ENCODE measurements around the gene CDH23.
A peak's percentile ranks its signal among the peaks of the same experiment; 100 is the strongest.

CDH23 gene

DNA sequence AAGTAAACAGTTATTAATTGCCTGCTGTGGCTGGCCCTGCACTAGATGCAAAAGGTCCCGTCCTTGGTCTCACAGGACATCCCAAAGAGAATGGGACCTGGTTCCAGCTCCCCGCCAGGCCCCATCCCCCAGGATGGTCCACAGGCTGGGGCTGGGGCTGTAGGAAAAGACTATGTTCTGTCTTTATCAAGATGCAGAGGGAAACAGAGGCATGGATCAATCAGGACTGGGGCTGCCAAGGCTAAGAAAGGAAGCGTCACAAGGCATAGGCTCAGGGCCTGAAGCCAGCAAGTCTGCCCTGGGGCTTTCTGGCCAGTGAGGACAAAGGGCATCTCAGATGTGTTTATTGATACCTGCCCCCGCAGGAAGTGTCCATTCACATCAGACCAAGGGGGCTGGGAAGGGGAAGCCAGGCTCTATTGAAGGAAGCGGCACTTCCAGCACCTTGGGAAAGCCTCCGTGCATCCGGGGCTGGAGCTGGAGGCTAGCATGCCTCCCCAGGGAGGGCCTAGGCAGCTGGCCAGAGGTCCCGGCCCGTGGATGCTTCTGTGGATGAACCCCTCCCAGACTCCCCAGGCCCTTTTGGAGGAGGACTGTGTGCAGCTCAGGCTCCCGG is 370.8 kb downstream of the CDH23 start:
- TF ChIP-seq, protein P1, sequence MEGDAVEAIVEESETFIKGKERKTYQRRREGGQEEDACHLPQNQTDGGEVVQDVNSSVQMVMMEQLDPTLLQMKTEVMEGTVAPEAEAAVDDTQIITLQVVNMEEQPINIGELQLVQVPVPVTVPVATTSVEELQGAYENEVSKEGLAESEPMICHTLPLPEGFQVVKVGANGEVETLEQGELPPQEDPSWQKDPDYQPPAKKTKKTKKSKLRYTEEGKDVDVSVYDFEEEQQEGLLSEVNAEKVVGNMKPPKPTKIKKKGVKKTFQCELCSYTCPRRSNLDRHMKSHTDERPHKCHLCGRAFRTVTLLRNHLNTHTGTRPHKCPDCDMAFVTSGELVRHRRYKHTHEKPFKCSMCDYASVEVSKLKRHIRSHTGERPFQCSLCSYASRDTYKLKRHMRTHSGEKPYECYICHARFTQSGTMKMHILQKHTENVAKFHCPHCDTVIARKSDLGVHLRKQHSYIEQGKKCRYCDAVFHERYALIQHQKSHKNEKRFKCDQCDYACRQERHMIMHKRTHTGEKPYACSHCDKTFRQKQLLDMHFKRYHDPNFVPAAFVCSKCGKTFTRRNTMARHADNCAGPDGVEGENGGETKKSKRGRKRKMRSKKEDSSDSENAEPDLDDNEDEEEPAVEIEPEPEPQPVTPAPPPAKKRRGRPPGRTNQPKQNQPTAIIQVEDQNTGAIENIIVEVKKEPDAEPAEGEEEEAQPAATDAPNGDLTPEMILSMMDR (IDR thresholded peaks at IDR 0.05; ENCODE audit: insufficient read depth, low read length, poor library complexity, severe bottlenecking): no peak
- Histone ChIP-seq H3K36me3 (ENCODE audit: control insufficient read depth, insufficient read depth, low read length) (no peaks in the 10 kb centered on the region; the same call in 1 of the 2 replicates), H3K27me3 (replicated peaks; ENCODE audit: control insufficient read depth, insufficient read depth, low read length) (no peaks in the 10 kb centered on the region), H3K4me3 (replicated peaks; ENCODE audit: low read depth, low read length) (no peak overlapping the region)
- no peak for DNase-seq (ENCODE audit: extremely low read depth, insufficient read length)

DNA sequence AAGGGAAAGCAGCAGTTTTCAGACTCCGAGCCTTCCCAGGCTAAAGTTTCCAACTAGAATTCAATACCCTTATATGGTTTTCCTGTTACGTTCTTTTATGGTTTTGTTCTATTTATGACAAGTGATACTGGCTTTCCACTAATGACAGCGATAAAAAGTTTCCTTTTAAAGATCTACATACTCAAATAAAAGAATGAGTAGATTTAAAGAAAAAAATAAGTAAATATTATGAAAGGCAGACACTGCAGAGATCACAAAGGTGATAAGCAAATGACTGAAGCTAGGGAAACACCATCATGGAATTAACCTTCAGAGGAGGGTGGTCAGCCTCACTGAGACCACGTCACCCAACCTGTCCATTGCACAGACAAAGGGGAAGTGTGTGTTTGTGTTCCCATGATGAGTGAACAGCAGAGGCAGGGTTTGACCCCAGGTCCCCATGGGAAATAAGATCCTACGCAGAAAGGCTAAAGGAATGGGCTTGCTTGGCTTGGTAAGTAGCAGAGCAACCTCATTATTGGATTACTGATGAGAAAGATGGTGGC is 372.6 kb downstream of the CDH23 start:
- Histone ChIP-seq H3K27me3 (replicated peaks; ENCODE audit: control insufficient read depth, insufficient read depth, low read length) (no peaks in the 10 kb centered on the region), H3K4me3 (replicated peaks; ENCODE audit: low read depth, low read length) (peak overlapping the region; percentile 16), H3K36me3 (ENCODE audit: control insufficient read depth, insufficient read depth, low read length) (no peaks in the 10 kb centered on the region; the same call in 1 of the 2 replicates)
- TF ChIP-seq, protein P1 (IDR thresholded peaks at IDR 0.05; ENCODE audit: insufficient read depth, low read length, poor library complexity, severe bottlenecking): no peak
- peak; percentile 48 for DNase-seq (ENCODE audit: extremely low read depth, insufficient read length)

DNA sequence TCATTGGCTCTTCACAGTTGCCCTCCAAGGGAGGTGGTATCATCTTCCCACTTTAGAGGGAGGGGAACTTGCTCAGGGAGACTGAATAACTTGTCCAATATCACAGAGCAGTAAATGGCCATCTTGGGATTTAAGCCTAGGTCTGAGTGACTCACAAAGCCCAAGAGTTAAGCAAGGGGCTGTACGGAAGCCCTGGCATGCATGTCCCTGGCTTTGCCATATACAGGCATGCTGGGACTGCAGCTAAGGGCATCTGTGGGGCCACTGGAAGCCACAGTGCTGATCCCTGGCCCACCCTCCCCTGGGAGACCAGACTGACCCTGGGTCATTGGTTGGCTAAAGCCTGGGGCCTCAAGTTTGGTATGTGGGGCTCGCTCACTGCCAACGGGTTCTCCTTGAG is 373.5 kb downstream of the CDH23 start:
- no peaks in the 10 kb centered on the region for H3K27me3 ChIP-seq (replicated peaks; ENCODE audit: control insufficient read depth, insufficient read depth, low read length)
- DNase-seq (ENCODE audit: extremely low read depth, insufficient read length): no peak
- TF ChIP-seq, protein P1 (IDR thresholded peaks at IDR 0.05; ENCODE audit: insufficient read depth, low read length, poor library complexity, severe bottlenecking): no peak
- no peak overlapping the region for H3K4me3 ChIP-seq (replicated peaks; ENCODE audit: low read depth, low read length)
- H3K36me3 ChIP-seq (ENCODE audit: control insufficient read depth, insufficient read depth, low read length): no peaks in the 10 kb centered on the region; the same call in 1 of the 2 replicates

DNA sequence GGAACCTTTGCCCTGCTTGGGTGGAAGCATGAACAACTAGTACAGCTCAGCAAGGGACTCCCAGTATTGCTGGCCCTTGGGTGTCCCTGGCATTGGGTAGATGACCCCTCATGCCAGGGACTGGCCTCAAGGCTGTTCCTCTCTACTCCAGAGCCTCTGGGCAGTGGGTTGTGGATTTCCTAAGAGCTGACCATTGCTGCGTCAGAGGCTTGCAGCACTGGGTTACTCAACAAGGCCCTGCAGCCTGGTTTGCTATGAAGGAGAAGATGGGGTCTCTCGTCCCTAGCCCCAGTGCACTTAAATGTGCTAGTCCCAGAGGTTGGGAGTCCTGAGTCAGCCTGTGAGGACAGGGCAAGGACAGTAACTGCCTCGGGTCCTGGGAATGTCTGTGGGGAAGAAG is 374.1 kb downstream of the CDH23 start:
- H3K36me3 ChIP-seq (ENCODE audit: control insufficient read depth, insufficient read depth, low read length): no peaks in the 10 kb centered on the region; the same call in 1 of the 2 replicates
- TF ChIP-seq, protein P1 (IDR thresholded peaks at IDR 0.05; ENCODE audit: insufficient read depth, low read length, poor library complexity, severe bottlenecking): no peak
- H3K27me3 ChIP-seq (replicated peaks; ENCODE audit: control insufficient read depth, insufficient read depth, low read length): no peaks in the 10 kb centered on the region
- H3K4me3 ChIP-seq (replicated peaks; ENCODE audit: low read depth, low read length): no peak overlapping the region
- no peak for DNase-seq (ENCODE audit: extremely low read depth, insufficient read length)

DNA sequence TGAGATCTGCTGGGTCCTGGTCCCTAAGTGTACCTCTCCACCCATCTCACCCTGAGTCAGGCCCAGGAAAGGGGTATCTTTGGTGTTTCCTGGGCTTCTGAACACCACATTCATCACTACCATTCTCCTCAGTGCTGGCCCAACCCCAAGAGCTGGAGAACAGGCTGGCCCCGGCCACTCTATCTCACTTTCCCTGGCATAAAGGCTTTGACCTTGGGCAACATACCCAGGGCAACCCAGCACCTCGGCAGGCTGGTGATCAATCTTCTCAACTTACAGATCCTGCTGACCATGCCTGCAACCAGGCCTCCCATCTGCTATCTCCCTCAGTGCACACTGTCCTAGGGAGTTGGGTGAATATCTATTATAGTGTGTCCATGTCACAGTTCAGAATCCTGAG is 374.5 kb downstream of the CDH23 start:
- no peak for DNase-seq (ENCODE audit: extremely low read depth, insufficient read length)
- Histone ChIP-seq H3K36me3 (ENCODE audit: control insufficient read depth, insufficient read depth, low read length) (no peaks in the 10 kb centered on the region; the same call in 1 of the 2 replicates), H3K27me3 (replicated peaks; ENCODE audit: control insufficient read depth, insufficient read depth, low read length) (no peaks in the 10 kb centered on the region), H3K4me3 (replicated peaks; ENCODE audit: low read depth, low read length) (no peak overlapping the region)
- TF ChIP-seq, protein P1 (IDR thresholded peaks at IDR 0.05; ENCODE audit: insufficient read depth, low read length, poor library complexity, severe bottlenecking): no peak
